Esophagus muscularis mucosa (tissue), 4 donors: ENCODE measurements around the gene PCDH15. TPM values are rescaled to one million over a fixed set of nuclear protein-coding genes. Genes with fewer than 3 reads are reported as not detected.

Experiments
- DNase-seq: peaks from one replicate; pipeline ENCODE4 v3.0.0-alpha.2; 2017; ENCODE audit errors: extremely low spot score
- H3K27ac ChIP-seq, 4 donors: fragments of 200-600 bp; sonication (generic); replicated peaks in 1 of 4; 1 replicate in 3 of 4; 2 replicates in 1 of 4; pipeline ENCODE4 v1.5.1; 2016 to 2019; ENCODE audit warnings: mild to moderate bottlenecking in 1 of 4
- H3K27me3 ChIP-seq, 4 donors: fragments of 200-600 bp; sonication (generic); one replicate each; pipeline versions ENCODE4 v1.5.1 to v1.6.0; 2016 to 2019
- H3K36me3 ChIP-seq, 4 donors: fragments of 200-600 bp; sonication (generic); one replicate each; pipeline ENCODE4 v1.5.1; 2016 to 2019
- H3K4me1 ChIP-seq, 4 donors: fragments of 200-600 bp; sonication (generic); one replicate each; pipeline ENCODE4 v1.5.1; 2016 to 2019
- H3K4me3 ChIP-seq, 4 donors: fragments of 200-600 bp; sonication (generic); 1 replicate in 2 of 4; 2 replicates in 2 of 4; pipeline ENCODE4 v1.5.1; 2016 to 2019; ENCODE audit warnings: mild to moderate bottlenecking in 4 of 4, moderate library complexity in 1 of 4
- H3K9me3 ChIP-seq, 4 donors: fragments of 200-600 bp; sonication (generic); 1 replicate in 3 of 4; 2 replicates in 1 of 4; pipeline ENCODE4 v1.5.1; 2016 to 2019
- CTCF ChIP-seq, 3 experiments: fragments of 200-600 bp in 2 of 3; fragments of 450-650 bp in 1 of 3; sonication (generic) in 2 of 3; IDR thresholded peaks; one replicate each; pipeline ENCODE4 v1.5.1; 2017 to 2019; ENCODE audit warnings: antibody characterized with exemption in 3 of 3, mild to moderate bottlenecking in 2 of 3, moderate library complexity in 1 of 3
- EP300 ChIP-seq: sonication (generic); formaldehyde crosslinking; IDR thresholded peaks from one replicate; pipeline ENCODE4 v1.6.1; 2017; ENCODE audit warnings: antibody characterized with exemption
- POLR2A ChIP-seq: fragments of 450-650 bp; IDR thresholded peaks from one replicate; pipeline ENCODE4 v1.6.1; 2017; ENCODE audit warnings: antibody characterized with exemption, moderate library complexity, mild to moderate bottlenecking, low read depth
- POLR2AphosphoS5 ChIP-seq, 2 donors: sonication (generic); formaldehyde crosslinking; IDR thresholded peaks; one replicate each; pipeline ENCODE4 v1.6.1; 2017; ENCODE audit warnings: antibody characterized with exemption in 2 of 2
- WGBS: methylation state at CpG from one replicate; pipeline ENCODE4 v1.1.5; 2018; 5-methylcytosine and 5-hydroxymethylcytosine counted together
- intact Hi-C: fragments of 100-400 bp; cut with DNase I; formaldehyde crosslinking; loops from one replicate; pipeline ENCODE4 v1.15.1; 2023
- total RNA-seq, 4 donors: library from RNA; depleted of rRNA; stranded (reverse); fragments of >200 nt; gene quantifications; one replicate each; pipeline versions ENCODE4 v1.1.0 to v1.2.1, GENCODE V29; 2016

The PCDH15 gene
- total RNA-seq, 4 donors from 2014 or later: 0.13 to 0.50 TPM; not detected in 2

- Histone ChIP-seq H3K27ac (no peak overlapping the region), H3K27me3 (no peaks in the 10 kb centered on the region), H3K4me1 (no peaks in the 10 kb centered on the region), H3K36me3 (no peaks in the 10 kb centered on the region), H3K4me3 (no peak overlapping the region), H3K9me3 (no peaks in the 10 kb centered on the region)
- no peak for DNase-seq
- TF ChIP-seq POLR2A (no peak), EP300 (no peak), CTCF (IDR thresholded peaks at IDR 0.05) (no peak)
- 72% methylated on average over 4 of the region's 4 CpGs for whole genome bisulfite sequencing
- intact Hi-C loops: no loop called here
These were observed 356.9 kb downstream of the PCDH15 start for GRCh38 chr10:54444170-54444569.

- WGBS: 100% methylated on average over 2 of the region's 2 CpGs
- Histone ChIP-seq H3K9me3 (no peaks in the 10 kb centered on the region), H3K4me3 (no peak overlapping the region), H3K27me3 (no peaks in the 10 kb centered on the region), H3K36me3 (no peaks in the 10 kb centered on the region), H3K27ac (no peak overlapping the region), H3K4me1 (no peaks in the 10 kb centered on the region)
- TF ChIP-seq POLR2A (no peak), CTCF (IDR thresholded peaks at IDR 0.05) (no peak), EP300 (no peak), POLR2AphosphoS5 (IDR thresholded peaks at IDR 0.05) (no peak)
- DNase-seq: no peak
- intact Hi-C loops: no loop called here
These were observed 359.8 kb downstream of the PCDH15 start for GRCh38 chr10:54441275-54441674.

- Histone ChIP-seq H3K27ac (no peak overlapping the region), H3K4me1 (no peaks in the 10 kb centered on the region), H3K27me3 (no peaks in the 10 kb centered on the region), H3K4me3 (no peak overlapping the region), H3K36me3 (no peaks in the 10 kb centered on the region), H3K9me3 (peaks cover 0 to 5% (median 0%) of the 10 kb centered on the region in 4 donors)
- DNase-seq: no peak
- TF ChIP-seq POLR2AphosphoS5 (IDR thresholded peaks at IDR 0.05): no peak
- TF ChIP-seq POLR2A: no peak
- no peak for TF ChIP-seq EP300
- TF ChIP-seq CTCF (IDR thresholded peaks at IDR 0.05): no peak
- intact Hi-C loops: no loop called here
These were observed 366.2 kb downstream of the PCDH15 start for GRCh38 chr10:54434782-54435181.

GRCh38 chr10:54415483-54415882 is 385.5 kb downstream of the PCDH15 start:
- no peak for DNase-seq
- no peak overlapping the region for H3K4me3 ChIP-seq
- H3K27me3 ChIP-seq: no peaks in the 10 kb centered on the region
- no peaks in the 10 kb centered on the region for H3K9me3 ChIP-seq
- WGBS: 95% methylated on average over 1 of the region's 1 CpG
- no peaks in the 10 kb centered on the region for H3K4me1 ChIP-seq
- no peaks in the 10 kb centered on the region for H3K36me3 ChIP-seq
- intact Hi-C loops: no loop called here
- TF ChIP-seq POLR2AphosphoS5 (IDR thresholded peaks at IDR 0.05): no peak
- TF ChIP-seq EP300: no peak
- TF ChIP-seq CTCF (IDR thresholded peaks at IDR 0.05): no peak
- no peak for TF ChIP-seq POLR2A
- H3K27ac ChIP-seq: no peak overlapping the region

- Histone ChIP-seq H3K27ac (no peak overlapping the region), H3K36me3 (no peaks in the 10 kb centered on the region), H3K27me3 (no peaks in the 10 kb centered on the region), H3K4me3 (no peak overlapping the region), H3K9me3 (no peaks in the 10 kb centered on the region), H3K4me1 (no peaks in the 10 kb centered on the region)
- no peak for DNase-seq
- TF ChIP-seq EP300 (no peak), CTCF (IDR thresholded peaks at IDR 0.05) (peak in 2 of 3 experiments; percentile 12 to 14)
- 76% methylated on average over 1 of the region's 1 CpG for WGBS
- intact Hi-C loops: no loop called here
These were observed 398.5 kb downstream of the PCDH15 start for GRCh38 chr10:54402576-54402975.
